GM23248 (cell line): ENCODE results near the gene TPRN. TPM values are rescaled to one million over a fixed set of nuclear protein-coding genes. Genes with fewer than 3 reads are reported as not detected.

Experiments
- DNase-seq: peaks from one replicate; pipeline ENCODE4 v3.0.0-alpha.2; 2015
- H2AFZ ChIP-seq: fragments of 200-600 bp; sonication (generic); 2 replicates; pipeline ENCODE4 v1.6.1; 2016; ENCODE audit warnings: antibody characterized with exemption
- H3F3A ChIP-seq: fragments of 200-600 bp; sonication (generic); 2 replicates; pipeline ENCODE4 v1.6.1; 2016; ENCODE audit warnings: mild to moderate bottlenecking, antibody characterized with exemption, mixed run types; ENCODE audit not compliant: insufficient read depth
- H3K27ac ChIP-seq: fragments of 200-600 bp; sonication (generic); 2 replicates; pipeline ENCODE4 v1.5.1; 2016; ENCODE audit warnings: mild to moderate bottlenecking
- H3K27me3 ChIP-seq: fragments of 200-600 bp; sonication (generic); replicated peaks from 2 replicates; pipeline ENCODE4 v1.6.1; 2016; ENCODE audit warnings: mild to moderate bottlenecking; ENCODE audit not compliant: insufficient read depth
- H3K36me3 ChIP-seq: fragments of 200-600 bp; sonication (generic); 2 replicates; pipeline ENCODE4 v1.6.1; 2016; ENCODE audit warnings: low read depth, mild to moderate bottlenecking
- H3K4me1 ChIP-seq: fragments of 200-600 bp; sonication (generic); 2 replicates; pipeline ENCODE4 v1.6.1; 2016; ENCODE audit warnings: mild to moderate bottlenecking; ENCODE audit not compliant: insufficient read depth
- H3K4me2 ChIP-seq: fragments of 200-600 bp; sonication (generic); one replicate; pipeline ENCODE4 v1.6.1; 2016; ENCODE audit warnings: mild to moderate bottlenecking; ENCODE audit not compliant: unreplicated experiment
- H3K4me3 ChIP-seq: fragments of 200-600 bp; sonication (generic); 2 replicates; pipeline ENCODE4 v1.5.1; 2016; ENCODE audit warnings: mild to moderate bottlenecking
- H3K79me2 ChIP-seq: fragments of 200-600 bp; sonication (generic); 2 replicates; pipeline ENCODE4 v1.6.1; 2016; ENCODE audit warnings: mild to moderate bottlenecking; ENCODE audit not compliant: insufficient read depth
- H3K9ac ChIP-seq: fragments of 200-600 bp; sonication (generic); 2 replicates; pipeline ENCODE4 v1.6.1; 2016; ENCODE audit warnings: mild to moderate bottlenecking
- H3K9me2 ChIP-seq: fragments of 200-600 bp; sonication (generic); 2 replicates; pipeline ENCODE4 v1.6.1; 2016; ENCODE audit warnings: mixed run types, mild to moderate bottlenecking, moderate library complexity; ENCODE audit not compliant: insufficient read depth
- H3K9me3 ChIP-seq: fragments of 200-600 bp; sonication (generic); one replicate; pipeline ENCODE4 v1.6.1; 2017; ENCODE audit warnings: low read depth
- H4K20me1 ChIP-seq: fragments of 200-600 bp; sonication (generic); 2 replicates; pipeline ENCODE4 v1.6.0; 2016; ENCODE audit not compliant: insufficient read depth
- EZH2 ChIP-seq: fragments of 200-600 bp; sonication (generic); IDR thresholded peaks from 2 replicates; pipeline ENCODE4 v1.6.1; 2018; ENCODE audit warnings: antibody characterized with exemption, mild to moderate bottlenecking; ENCODE audit not compliant: insufficient read depth, poor library complexity, severe bottlenecking
- EZH2phosphoT487 ChIP-seq: fragments of 200-600 bp; sonication (generic); IDR thresholded peaks from 2 replicates; pipeline ENCODE4 v1.6.1; 2018; ENCODE audit warnings: antibody characterized with exemption, moderate library complexity, mild to moderate bottlenecking, low read depth; ENCODE audit not compliant: insufficient read depth
- WGBS, 2 experiments: methylation state at CpG; one replicate each; pipeline ENCODE4 v1.1.6; 2015 to 2017; ENCODE audit warnings: low lambda C conversion rate in 2 of 2, low coverage in 1 of 2; ENCODE audit errors: missing lambda C conversion rate in 2 of 2; 5-methylcytosine and 5-hydroxymethylcytosine counted together
- in situ Hi-C: fragments of 300-500 bp; cut with MboI; formaldehyde crosslinking; loops from 2 replicates; pipeline ENCODE4 v1.15.0; 2020
- polyA plus RNA-seq: library from polyadenylated mRNA; unstranded; fragments of >200 nt; fragmentation: Nextera tagmentation; extraction: Ambion mirVana; gene quantifications from 2 replicates; pipeline ENCODE4 v1.2.1, GENCODE V29; 2016
- total RNA-seq: library from RNA; depleted of rRNA; stranded (reverse); fragments of >200 nt; shearing (Covaris generic); gene quantifications from 2 replicates; pipeline ENCODE4 v1.2.3, GENCODE V29; 2014

TPRN gene
- total and polyA plus RNA-seq, 2 experiments from 2014 or later, result 1.7 to 7.8 TPM

DNA sequence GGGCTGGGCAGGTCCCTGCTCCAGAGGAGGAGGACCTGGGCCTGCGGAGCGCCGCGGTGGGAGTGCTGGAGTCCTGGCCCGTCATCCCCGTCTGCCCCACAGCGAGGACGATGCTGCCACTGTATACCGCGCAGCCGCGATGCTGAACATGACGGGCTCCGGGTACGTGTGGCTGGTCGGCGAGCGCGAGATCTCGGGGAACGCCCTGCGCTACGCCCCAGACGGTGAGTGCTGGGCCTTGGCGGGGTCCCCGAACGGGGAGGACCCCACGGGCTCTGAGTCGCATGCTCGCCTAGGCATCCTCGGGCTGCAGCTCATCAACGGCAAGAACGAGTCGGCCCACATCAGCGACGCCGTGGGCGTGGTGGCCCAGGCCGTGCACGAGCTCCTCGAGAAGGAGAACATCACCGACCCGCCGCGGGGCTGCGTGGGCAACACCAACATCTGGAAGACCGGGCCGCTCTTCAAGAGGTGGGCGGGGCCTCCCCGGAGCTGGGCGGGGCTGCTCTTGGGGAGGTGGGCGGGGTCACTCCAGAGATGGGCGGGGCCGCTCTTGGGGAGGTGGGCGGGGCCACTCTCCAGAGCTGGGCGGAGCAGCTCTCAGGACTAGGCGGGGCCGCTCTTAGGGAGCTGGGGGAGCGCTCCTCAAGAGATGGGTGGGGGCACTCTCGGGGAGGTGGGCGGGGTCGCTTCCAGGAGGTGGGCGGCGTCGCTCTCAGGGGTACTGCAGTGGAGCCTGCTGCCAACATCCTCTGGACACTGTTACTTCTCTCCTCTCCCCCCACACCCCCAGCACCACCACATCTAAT lies 43.8 kb downstream of the TPRN start:
- no peaks in the 10 kb centered on the region for H3K36me3 ChIP-seq
- peak; percentile 85 for DNase-seq
- H3K9ac ChIP-seq, result peak overlapping the region; percentile 47; the same call in 1 of the 2 replicates
- in situ Hi-C loops, result no loop called here
- H3K27ac ChIP-seq, result no peak overlapping the region
- no peaks in the 10 kb centered on the region for H3K9me2 ChIP-seq
- peaks cover 19% of the 10 kb centered on the region for H3K27me3 ChIP-seq
- H2AFZ ChIP-seq, result peak overlapping the region; percentile 68
- no peaks in the 10 kb centered on the region for H3K4me1 ChIP-seq
- H3K4me2 ChIP-seq, result peak overlapping the region; percentile 74
- H3F3A ChIP-seq, result no peaks in the 10 kb centered on the region
- H4K20me1 ChIP-seq, result no peaks in the 10 kb centered on the region
- peak overlapping the region; percentile 51 for H3K4me3 ChIP-seq
- no peaks in the 10 kb centered on the region for H3K79me2 ChIP-seq
- H3K9me3 ChIP-seq, result no peaks in the 10 kb centered on the region
- TF ChIP-seq EZH2phosphoT487 (no peak), EZH2 (no peak)
- WGBS, 2 experiments, result 3 to 4% methylated on average over 51 to 65 of the region's 65 CpGs

- no peaks in the 10 kb centered on the region for H3K9me2 ChIP-seq
- H3K4me3 ChIP-seq, result no peak overlapping the region
- TF ChIP-seq EZH2 (no peak), EZH2phosphoT487 (no peak)
- no peaks in the 10 kb centered on the region for H3K4me1 ChIP-seq
- H3K79me2 ChIP-seq, result no peaks in the 10 kb centered on the region
- no peak overlapping the region for H3K9ac ChIP-seq
- no peaks in the 10 kb centered on the region for H4K20me1 ChIP-seq
- H3K27me3 ChIP-seq, result no peaks in the 10 kb centered on the region
- no peak overlapping the region for H3K4me2 ChIP-seq
- WGBS, 2 experiments, result 79 to 81% methylated on average over 7 of the region's 7 CpGs
- no peak for DNase-seq
- H3K9me3 ChIP-seq, result no peaks in the 10 kb centered on the region
- no peaks in the 10 kb centered on the region for H3F3A ChIP-seq
- no peak overlapping the region for H2AFZ ChIP-seq
- no peaks in the 10 kb centered on the region for H3K36me3 ChIP-seq
- in situ Hi-C loops, result no loop called here
- H3K27ac ChIP-seq, result no peak overlapping the region
Observed at GRCh38 chr9:137152844-137153405, 47.6 kb downstream of the TPRN start.

GRCh38 chr9:137150617-137151457 lies 49.7 kb downstream of the TPRN start:
- peak; percentile 47 for DNase-seq
- Histone ChIP-seq H3K9me3 (no peaks in the 10 kb centered on the region), H2AFZ (no peak overlapping the region), H3F3A (no peaks in the 10 kb centered on the region), H3K9ac (no peak overlapping the region), H4K20me1 (no peaks in the 10 kb centered on the region), H3K27ac (no peak overlapping the region), H3K4me3 (no peak overlapping the region), H3K79me2 (no peaks in the 10 kb centered on the region), H3K9me2 (no peaks in the 10 kb centered on the region), H3K4me2 (no peak overlapping the region), H3K36me3 (no peaks in the 10 kb centered on the region), H3K27me3 (no peaks in the 10 kb centered on the region), H3K4me1 (no peaks in the 10 kb centered on the region)
- WGBS, 2 experiments, result 33 to 39% methylated on average over 16 to 34 of the region's 34 CpGs
- TF ChIP-seq EZH2phosphoT487 (no peak), EZH2 (no peak)
- in situ Hi-C loops, result no loop called here

DNA sequence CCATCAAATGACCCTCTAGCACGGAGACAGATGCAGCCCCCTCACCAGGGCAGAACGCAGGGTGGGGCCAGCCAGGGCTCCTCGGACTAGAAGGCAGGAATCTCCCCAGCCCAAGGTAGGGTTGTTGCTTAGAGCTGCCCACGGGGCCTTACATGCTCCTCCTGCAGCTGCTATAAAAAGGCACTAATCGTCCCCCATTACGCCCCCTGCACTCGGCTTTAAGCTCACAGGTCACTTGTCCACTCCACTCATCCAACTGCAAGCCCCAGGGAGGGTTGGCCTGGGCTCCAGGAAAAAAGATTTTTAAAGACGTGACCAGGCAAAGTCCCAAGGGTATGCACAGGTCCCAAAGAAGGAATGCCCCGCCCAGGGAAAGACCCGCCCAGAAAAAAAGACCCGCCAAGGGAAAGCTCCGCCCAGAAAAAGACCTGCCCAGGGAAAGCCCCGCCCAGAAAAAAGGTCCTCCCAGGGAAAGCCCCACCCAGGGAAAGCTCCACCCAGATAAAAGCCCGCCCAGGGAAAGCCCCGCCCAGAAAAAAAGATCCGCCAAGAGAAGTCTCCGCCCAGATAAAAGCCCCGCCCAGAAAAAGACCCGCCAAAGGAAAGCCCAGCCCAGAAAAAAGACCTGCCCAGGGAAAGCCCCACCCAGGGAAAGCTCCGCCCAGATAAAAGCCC lies 50.5 kb downstream of the TPRN start:
- Histone ChIP-seq H3K4me3 (no peak overlapping the region), H3K36me3 (no peaks in the 10 kb centered on the region), H3K9me2 (no peaks in the 10 kb centered on the region), H3K79me2 (no peaks in the 10 kb centered on the region), H4K20me1 (no peaks in the 10 kb centered on the region), H3K9ac (no peak overlapping the region), H3K27me3 (no peaks in the 10 kb centered on the region), H3K4me1 (no peaks in the 10 kb centered on the region), H3K9me3 (no peaks in the 10 kb centered on the region), H3F3A (no peaks in the 10 kb centered on the region), H2AFZ (no peak overlapping the region), H3K27ac (no peak overlapping the region), H3K4me2 (no peak overlapping the region)
- in situ Hi-C loops, result no loop called here
- 47 to 59% methylated on average over 16 to 20 of the region's 20 CpGs for WGBS, 2 experiments
- no peak for DNase-seq
- TF ChIP-seq EZH2, result no peak
- no peak for TF ChIP-seq EZH2phosphoT487
